SW 1271 (cell line): ENCODE data around the gene TNIK.

Experiments used
- DNase-seq, 2 experiments: peaks; one replicate each; lab custom pipeline; 2025; lab: John Stamatoyannopoulos, UW

The TNIK gene

GRCh38 chr3:171225165-171225564 lies 235.0 kb downstream of the TNIK start:
- no peak for DNase-seq

- no peak for DNase-seq
Measured at GRCh38 chr3:171223396-171223795, 236.8 kb downstream of the TNIK start.

- DNase-seq, result no peak
Measured at GRCh38 chr3:171222995-171223394, 237.2 kb downstream of the TNIK start.

GRCh38 chr3:171221597-171221996 lies 238.6 kb downstream of the TNIK start:
- DNase-seq, result no peak

- DNase-seq, result no peak
Measured at GRCh38 chr3:171221104-171221503, 239.1 kb downstream of the TNIK start.

- no peak for DNase-seq
Measured at GRCh38 chr3:171219258-171219657, 240.9 kb downstream of the TNIK start.

GRCh38 chr3:171218069-171218468 lies 242.1 kb downstream of the TNIK start:
- no peak for DNase-seq

GRCh38 chr3:171213907-171214306 lies 246.3 kb downstream of the TNIK start:
- no peak for DNase-seq

- no peak for DNase-seq
Measured at GRCh38 chr3:171213178-171213577, 247.0 kb downstream of the TNIK start.

- no peak for DNase-seq
Measured at GRCh38 chr3:171212648-171213047, 247.6 kb downstream of the TNIK start.

GRCh38 chr3:171206283-171206682 lies 253.9 kb downstream of the TNIK start:
- DNase-seq, result no peak

- no peak for DNase-seq
Measured at GRCh38 chr3:171204942-171205341, 255.3 kb downstream of the TNIK start.

- DNase-seq, result no peak
Measured at GRCh38 chr3:171201825-171202224, 258.4 kb downstream of the TNIK start.

- no peak for DNase-seq
Measured at GRCh38 chr3:171200750-171201088, 259.5 kb downstream of the TNIK start.

- DNase-seq, result no peak
Measured at GRCh38 chr3:171200052-171200749, 260.0 kb downstream of the TNIK start.

- DNase-seq, result no peak
Measured at GRCh38 chr3:171199473-171199829, 260.8 kb downstream of the TNIK start.

- DNase-seq, result no peak
Measured at GRCh38 chr3:171198781-171199472, 261.3 kb downstream of the TNIK start.

- no peak for DNase-seq
Measured at GRCh38 chr3:171195686-171196085, 264.5 kb downstream of the TNIK start.

- no peak for DNase-seq
Measured at GRCh38 chr3:171194965-171195364, 265.2 kb downstream of the TNIK start.

- no peak for DNase-seq
Measured at GRCh38 chr3:171193693-171194092, 266.5 kb downstream of the TNIK start.

GRCh38 chr3:171192176-171192854 lies 267.9 kb downstream of the TNIK start:
- DNase-seq, result peak in 1 of 2 experiments; percentile 20

GRCh38 chr3:171190668-171191067 lies 269.5 kb downstream of the TNIK start:
- DNase-seq, result no peak

GRCh38 chr3:171189394-171190080 lies 270.7 kb downstream of the TNIK start:
- DNase-seq, result no peak
